Stimulated activated naive CD4-positive, alpha-beta T cell treated with Interleukin-2 at 50 U/mL for 16 hours (primary cell): ENCODE results near the gene TMEM179.

Source experiments
- DNase-seq: peaks from one replicate; lab custom pipeline; 2025; lab: John Stamatoyannopoulos, UW

The TMEM179 gene

DNA sequence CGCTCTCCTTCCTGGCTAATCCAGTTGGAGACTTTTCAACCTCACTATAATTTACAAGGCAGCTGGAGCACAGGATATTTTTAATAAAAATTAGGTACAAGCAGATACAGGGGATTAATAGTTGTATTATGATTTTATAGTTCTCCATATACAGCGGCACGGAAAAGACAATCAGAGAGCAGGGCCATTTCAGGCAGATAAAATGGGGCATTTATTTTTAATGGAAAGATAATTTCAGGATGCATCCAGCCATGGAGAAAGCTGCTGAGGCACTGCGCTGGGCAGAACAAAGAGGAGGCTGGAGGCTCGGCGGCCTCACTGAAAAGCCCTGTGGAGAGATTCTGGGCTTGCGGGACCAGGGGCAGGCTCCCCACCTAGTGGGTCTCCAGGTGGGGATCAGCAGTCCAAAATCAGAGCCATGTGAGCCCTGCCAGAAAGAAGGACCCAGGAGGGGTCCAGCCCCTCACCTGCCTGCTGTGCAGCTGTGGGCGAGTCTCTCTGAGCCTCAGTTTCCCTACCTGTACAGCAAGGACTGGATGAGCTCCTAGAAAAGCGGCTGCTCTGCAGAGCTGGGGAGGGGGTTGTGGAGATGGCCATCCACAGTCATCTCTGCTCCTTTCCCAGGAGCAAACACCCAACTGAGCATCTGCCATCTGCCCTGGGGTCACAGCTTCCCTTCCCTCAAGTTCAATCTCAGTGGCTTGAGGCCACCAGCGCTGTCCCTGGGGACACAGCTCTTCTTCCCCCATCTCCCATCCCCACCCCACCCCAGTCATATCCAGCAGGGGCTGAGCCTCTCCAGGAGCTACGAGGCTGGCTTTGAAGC, 48.9 kb downstream of the TMEM179 start:
- no peak for DNase-seq

DNA sequence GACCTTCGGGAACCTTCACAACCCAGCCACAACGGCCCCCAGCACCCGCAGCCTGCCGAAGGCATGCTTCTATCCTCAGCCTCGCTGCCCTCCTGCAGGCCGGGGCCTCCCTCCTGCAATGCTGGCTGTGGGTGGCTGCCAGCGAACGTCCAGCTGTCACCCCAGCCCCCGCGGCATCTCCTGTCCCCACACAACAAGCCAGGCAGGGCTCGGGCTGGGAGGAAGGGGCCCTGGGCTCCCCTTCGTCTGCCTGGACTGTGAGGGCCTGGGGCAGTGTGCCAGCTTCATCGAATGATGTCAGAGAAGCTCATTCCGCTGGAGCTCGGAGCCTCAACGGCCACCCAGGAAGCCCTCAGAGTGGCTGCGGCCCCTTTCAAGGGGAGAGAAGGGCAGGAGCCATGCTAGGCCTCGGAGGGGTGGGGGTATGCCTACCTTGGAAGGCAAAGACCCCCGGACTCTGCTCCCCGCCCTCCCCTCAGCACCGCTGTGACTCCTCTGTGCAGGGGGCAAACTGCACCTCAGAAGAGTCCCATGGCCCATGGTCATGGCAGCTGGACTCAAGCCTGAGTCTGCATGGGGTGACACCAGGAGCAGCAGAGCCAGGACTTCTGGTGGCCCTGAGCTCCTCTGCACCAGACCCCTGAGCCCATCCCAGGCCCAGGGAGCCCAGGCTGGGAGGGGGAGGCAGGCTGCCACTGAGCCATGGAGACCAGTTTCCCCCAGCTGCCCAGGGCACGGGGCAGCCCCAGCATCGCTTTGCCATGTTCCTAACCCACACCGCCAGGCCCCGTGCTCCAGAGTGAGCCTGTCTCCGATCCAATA, 49.8 kb downstream of the TMEM179 start:
- no peak for DNase-seq

DNA sequence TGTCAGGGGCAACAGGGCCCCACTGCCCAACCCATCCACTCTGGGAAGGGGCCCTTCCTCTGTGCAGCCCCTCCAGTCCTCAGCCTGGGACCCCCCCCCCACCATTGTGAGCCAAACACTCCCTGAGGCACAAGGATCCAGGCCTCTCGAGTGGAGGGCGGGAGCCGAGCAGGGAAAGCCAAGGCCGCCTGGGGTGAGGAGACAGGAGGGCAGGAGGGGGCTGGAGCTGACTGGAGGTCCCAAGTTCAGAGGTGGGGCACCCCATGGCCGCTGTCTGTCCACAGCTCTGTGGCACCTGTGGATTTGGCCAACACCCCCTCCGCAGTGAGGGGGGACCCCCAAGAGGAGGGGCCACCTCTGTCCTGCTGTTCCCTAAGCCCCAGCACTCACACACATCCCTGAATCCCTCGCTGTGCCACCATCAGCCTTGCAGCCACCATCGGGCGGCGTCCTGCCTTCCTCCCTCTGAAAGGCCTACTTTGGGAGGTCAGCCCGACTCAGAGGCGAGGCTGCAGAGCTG, 50.4 kb downstream of the TMEM179 start:
- DNase-seq, result no peak

DNA sequence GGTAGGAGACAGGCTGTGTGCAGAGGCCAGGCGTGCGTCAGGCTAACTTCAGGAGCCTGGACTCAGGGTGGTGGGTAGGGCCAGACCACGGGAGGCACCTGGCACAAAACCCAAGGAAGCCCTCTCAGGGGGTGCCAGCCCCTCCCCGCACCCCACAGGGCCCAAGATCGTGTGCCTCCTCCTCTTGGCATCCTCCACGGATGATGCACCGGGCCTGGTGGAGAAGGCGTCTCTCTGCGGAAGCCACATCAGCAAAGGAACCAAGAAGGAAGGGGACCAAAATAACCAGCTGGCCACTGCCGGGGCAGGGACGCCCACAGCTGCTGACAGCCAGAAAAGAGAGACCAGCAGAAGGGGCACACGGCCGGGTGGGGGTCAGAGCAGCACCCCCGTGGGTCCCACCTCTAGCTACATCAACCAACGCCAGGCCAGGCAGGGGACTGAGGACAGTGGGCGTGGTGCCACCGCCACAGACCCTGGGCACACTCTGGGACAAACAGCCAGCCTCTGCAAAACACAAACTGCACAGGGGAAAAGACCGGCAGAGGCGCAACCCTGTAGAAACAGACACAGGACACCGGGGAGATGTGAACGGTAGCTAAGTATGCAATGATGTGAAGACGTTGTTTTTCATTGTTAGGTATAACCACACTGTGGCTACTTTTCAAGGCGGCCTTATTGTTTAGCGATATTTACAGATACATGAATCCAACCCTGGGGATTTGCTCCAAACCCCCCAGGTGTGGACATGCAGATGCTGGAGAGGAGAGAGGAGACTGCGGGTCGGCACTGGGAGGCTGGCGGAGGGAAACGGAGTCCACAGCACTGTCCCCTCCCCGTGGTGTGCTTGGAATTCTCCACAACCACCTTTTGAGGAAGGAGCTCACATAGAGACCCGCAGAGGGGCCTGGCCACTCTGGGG, 51.1 kb downstream of the TMEM179 start:
- DNase-seq, result no peak

DNA sequence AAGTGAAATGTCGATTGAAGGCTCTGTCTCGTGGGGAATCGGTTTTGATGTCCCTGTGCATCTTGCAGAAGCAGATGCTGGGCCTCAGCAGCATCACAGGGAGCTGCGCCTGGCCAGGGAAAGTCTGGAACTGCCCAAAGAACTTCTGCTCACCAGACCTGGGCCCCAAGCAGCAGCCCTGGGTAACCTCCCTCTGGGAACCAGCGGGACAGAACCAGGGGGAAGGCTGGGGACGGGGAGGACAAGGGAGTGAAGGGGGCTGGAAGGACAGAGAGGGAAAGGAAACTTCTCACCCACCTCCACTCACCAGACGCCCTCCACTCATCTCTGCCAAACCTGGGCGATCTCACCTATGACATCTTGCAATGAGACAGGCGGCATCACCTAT, 51.8 kb downstream of the TMEM179 start:
- DNase-seq, result no peak

DNA sequence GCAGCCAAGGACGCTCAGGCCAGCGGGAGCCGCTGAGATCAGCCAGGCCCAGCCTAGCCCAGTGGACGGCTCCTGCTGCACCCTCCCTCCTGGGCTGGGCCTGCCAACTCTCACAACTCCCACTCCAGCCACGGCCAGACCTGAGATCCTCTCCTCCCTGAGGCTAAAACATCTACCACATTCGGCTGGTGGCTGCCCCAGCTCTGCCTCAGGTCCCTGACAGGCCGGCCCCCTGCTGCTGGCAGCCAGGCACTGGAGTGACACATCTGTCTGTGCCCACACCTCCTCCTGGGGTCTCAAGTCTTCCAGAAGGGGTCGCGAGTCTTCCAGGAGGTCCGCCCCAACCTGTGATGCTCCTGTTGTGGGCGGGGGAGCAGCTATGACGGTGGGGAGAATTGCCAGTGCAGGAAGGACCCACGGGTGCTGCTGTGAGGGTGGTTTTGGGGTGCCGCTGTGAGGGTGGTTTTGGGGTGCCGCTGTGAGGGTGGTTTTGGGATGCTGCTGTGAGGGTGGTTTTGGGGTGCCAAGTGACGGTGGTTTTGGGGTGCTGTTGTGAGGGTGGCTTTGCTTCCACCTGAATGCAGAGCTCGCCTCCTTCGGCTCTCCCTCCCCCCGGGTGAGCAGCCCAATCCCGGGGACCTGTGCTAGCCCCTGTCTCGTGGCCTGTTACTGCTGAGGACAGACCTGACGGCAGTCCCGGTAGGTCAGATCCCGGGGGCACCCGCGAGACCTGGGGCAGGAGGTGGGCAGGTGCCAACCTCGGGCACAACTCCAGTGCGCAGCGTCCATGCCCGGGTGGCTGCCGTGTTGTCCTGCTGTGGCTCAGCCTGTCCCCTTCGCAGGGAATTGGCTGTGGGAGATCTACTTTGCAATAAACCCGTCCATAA, 52.5 kb downstream of the TMEM179 start:
- no peak for DNase-seq

DNA sequence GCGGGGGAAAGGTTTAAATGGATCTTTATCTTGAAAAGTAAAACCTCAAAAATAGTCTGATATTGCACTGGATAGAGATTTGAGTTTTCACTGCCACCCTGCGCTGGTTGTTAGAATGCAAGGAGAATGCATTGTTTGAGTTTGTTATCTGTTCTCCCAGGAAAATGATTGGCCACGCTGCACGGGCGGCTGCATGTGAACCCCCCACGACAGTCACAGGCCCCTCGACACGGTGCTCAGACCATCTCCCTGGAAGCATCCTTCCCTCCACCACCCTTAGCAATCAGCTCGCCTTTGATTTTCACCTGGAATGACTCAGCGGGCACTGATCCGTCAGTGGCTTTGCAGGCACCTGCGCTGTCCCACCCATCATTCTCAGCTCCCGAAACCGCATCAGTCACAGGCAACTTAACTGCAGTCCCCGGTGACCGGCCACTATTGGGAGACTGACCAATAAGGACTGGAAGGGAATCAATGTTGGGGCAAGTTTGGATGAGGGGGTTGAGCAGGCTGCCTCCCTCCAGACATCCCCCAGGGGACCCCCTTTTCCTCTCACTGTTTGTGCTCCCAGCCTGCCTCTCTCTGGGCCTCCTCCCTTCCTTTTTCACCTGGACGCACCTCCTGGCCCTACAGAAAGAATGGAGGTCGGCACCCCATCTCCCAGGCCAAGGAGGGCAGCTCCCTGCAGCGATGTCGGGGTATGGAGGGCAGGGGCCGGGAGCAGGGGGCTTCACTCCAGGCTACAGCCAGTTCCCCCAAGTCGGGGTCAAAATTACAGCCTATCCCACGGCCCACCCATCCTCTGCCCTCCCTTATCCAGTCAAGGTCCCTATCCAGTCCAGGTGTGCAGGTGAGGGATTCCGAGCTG, 53.5 kb downstream of the TMEM179 start:
- no peak for DNase-seq

DNA sequence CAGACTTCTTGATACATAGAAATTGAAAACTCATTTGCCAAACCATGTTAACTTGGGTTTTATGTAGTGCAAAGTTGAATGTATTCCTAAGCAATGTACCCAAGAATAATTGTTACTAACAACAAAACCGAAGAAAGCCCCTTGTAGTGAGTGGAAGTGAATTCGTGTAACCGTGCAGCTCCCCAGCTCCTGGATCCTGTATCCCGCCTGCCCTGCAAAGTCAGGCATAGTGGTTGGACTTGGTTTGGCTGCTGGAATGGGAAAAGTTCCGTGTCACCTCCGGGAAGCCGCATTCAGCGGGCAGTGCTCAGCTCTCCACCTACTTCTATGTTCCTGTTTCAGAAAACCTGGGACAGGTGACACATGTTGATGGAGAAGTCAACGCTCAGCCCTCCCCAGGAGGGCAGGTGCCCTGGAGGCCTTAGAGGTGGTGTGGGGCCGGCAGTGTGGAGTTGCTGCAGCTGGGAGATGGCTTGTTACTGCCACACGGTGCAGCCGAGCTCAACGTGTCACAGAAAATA, 54.2 kb downstream of the TMEM179 start:
- no peak for DNase-seq

DNA sequence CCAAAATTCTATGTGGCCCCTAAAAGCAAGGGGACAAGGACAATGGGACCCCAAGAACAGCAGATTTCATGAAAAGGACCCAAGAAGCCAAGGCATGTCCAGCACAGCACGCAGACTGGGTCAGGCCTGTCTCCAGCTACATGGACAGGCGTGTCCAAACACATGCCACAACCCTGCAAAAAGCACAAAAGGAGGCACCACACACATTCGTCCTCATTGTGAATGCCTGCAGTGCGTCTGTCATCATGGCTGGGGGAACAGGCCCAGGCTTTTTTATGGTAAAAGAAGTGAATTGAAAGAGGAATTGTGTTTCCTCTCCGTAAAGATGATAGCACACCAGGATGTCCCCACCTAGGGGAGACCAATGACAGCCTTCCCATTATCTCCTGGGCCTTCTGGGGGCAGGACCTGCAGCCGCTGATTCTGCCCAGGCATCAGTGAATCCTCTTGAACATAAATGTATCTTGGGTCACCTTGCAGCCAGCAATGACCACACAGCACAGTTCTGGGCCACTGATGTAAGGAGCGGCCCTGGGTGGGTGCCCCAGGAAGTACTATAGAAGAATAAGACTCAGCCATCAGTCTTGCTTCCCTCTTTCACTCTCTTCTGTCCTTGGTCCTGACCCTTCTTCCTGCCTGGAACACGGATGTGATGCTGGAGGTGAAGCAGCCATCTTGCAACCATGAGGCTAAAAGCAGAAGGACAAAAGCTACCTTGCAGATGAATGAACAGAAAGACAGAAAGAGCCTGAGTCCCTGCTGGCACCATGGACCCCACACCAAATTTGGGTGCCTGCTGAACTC, 54.8 kb downstream of the TMEM179 start:
- DNase-seq, result no peak

DNA sequence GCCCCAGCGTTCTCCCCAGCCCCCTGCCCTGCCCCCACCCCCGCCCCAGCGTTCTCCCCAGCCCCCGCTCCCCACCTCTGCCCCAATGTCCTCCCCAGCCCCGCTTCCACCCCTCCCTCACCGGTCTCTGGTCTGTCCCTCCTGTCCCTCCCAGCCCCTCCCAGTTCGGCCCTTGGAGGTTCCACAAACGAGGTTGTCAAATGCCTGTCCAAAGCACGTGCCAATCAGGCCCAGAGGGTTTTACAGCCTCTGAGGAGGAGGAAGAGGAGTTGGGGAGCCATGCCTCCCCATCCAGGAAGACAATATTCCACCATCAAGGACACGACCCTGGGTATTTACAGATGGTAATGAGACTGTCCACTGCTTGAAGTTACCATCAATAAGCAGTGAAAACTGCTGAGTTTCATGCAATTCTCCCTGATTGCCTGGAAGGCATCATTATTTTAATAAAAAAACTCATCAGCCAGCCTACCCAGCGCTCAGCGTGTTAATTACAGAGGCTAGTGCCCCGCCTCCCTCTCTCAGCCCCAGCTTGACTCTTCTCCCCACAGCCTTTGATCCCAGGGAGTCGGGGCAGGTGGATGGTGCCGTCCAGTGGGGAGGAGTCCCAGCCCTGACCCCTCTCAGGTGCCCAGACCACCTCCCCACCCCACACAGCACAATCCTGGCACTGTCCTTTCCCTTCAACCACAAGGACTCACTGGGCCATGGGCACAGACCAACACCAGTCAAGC, 55.6 kb downstream of the TMEM179 start:
- DNase-seq, result no peak

DNA sequence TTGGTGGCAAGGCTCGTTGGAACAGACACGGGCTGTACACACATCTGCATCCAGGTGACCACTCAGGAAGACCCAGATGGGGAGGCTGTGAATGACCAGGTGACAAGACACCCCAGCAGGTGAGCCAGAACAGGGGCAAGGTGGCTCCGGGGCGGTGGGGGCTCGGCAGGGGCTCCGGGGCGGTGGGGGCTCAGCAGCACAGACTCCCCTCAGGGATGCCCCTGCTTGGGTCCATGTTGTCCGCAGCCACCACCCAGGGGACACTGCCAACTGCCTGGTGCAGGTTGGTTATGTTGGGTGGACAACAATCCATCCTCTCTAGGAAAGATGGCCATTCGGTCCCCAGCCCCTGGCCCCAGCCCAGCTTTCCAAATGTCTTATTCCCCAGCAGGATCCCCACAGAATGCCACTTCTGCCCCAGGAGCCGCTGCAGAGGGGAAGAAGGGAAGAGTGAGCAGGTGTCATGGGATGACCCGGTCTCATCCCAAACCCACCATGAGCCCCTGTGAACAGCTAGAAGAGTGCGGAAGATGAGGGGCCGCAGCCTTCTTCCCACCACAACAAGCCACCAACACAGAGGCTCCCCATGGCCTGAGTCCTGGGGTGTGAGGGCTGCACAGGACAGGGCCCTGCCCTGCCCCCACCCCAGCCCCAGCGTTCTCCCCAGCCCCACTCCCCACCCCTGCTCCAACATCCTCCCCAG, 56.4 kb downstream of the TMEM179 start:
- DNase-seq, result no peak

DNA sequence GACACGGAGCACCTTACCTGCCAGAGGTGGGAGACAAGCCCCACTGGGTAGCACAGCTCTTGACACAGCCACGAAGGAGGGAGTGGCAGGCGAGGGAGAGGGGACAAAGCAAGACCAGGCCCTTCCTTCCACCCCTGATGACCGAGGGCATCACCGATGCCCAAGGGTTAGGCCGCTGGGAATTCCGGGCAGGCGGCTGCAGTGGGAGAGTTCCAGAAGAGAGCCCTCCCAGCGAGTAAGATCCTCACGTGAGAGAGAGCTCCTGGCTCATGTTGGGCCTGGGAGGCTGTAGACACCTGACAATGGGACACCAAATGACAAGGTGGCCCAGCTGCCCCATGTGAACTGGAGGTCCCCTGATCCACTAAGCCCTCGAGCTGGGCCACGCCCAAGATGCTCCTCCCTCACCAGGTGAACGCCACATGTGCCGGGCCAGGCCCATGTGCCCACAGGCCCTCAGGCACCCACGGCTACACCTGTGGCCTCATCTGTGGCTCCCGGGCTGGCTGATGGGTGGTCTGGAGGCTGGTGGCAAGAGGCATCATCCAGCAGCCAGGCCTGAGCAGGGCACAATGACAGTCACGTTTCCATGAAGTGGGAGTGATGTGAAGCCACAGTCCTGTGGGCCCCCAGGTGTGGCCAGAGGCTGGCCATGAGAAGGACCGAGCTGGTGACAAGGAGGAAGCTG, 57.1 kb downstream of the TMEM179 start:
- no peak for DNase-seq

DNA sequence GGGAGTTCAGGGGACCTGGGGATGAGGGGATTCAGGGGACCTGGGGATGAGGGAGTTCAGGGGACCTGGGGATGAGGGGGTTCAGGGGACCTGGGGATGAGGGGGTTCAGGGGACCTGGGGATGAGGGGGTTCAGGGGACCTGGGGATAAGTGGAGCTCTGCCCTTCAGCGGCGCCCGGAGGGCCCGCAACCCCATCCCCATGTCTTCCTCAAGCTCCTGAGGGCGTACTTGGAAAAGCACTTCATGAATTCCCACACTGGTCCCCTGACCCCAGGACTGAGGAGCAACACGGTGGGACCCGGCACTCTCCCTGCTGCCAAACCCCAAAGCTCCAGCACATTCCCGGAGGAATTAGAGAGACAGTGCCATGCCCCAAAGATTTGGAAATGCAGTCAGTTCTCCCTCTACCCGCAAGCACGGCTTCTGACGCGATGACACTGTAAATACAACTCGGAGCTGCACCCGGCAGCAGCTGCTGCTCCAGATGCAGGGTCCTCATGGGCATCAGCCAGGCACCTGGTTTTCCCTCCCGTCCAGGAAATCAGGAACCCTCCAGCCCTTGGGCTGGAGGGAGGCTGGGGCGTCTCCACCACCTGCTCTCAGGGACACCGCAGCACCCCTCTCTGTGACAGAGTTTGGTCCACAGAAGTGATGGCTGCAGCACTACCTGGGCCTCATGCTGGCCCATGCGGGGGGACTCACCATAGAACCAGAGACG, 57.8 kb downstream of the TMEM179 start:
- no peak for DNase-seq

DNA sequence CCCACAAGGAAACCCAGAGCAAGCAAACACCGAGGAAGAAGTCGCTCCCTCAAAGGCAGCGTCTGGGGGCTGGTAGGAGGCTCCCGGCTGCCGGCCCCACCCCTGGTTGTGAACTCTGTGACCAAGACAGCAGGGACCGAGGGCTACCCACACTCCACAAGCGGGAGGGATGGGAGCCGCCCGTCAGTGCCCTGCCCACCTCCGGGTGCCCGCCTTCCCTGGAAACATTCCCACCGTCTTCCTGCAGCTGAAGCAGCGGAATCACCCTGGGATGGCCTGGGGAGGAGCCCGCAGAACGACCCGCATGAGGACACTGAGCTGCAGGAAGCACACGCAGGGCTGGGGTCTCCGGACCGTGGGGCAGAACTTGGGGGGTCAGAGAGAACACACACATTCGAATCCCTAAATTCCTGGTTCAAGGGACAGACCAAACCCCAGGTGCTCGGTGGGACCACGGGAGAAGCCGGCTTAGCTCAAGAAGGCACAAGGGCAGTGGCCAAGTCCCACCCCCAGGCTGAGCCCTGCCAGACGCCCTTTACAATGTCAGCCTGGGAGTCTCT, 58.5 kb downstream of the TMEM179 start:
- DNase-seq, result no peak

DNA sequence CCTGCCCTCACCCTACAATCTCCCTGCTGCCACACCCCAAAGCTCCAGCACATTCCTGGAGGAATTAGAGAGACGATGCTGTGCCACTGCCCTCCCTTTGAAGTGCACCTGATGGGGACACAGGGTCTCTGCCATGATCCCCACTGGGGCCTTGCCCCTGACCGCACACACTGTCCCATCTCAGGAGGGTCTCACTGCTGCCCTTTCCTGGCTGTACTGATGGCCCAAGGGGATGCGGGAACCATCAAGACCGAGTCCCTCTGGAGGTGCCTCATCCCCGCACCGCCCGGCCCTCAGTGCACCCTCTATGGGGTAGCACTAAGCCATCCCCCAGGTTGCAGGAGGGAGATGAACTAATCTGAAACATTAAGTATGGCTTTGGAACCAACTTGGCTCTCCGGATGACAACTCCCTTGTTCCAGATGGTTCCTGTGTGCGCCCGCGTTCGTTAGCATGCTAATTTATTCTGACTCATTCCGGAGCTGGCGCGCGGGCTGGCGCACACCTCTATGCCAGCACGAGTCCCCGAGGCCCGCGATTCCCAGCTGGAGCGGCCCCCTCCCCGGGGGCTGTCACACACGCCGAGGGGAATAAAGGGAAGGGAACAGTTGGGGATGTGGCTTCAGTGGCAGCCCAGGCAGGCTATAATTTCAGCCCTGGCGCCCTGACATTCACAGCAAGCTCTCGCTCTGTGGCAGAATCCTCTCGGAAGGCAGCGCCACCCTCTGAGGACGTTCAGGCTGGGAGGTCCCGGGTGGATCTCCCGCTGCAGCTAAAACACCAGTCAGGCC, 59.2 kb downstream of the TMEM179 start:
- DNase-seq, result no peak
